SK-N-SH (cell line): Measurements from ENCODE around the gene CYCS.

ENCODE experiments used
- ELF1 ChIP-seq: IDR thresholded peaks from 2 replicates; pipeline ENCODE4 v1.4.0; 2012
- EP300 ChIP-seq, 2 experiments: IDR thresholded peaks; 2 replicates each; pipeline versions ENCODE4 v1.4.0 to v1.6.1; 2012; ENCODE audit warnings: borderline replicate concordance in 1 of 2, low read depth in 1 of 2, low read length in 1 of 2
- GABPA ChIP-seq: IDR thresholded peaks from 2 replicates; pipeline ENCODE4 v1.4.0; 2012; ENCODE audit warnings: low read depth, mild to moderate bottlenecking
- NFIC ChIP-seq: IDR thresholded peaks from 2 replicates; pipeline ENCODE4 v1.4.0; 2012; ENCODE audit warnings: borderline replicate concordance
- POLR2AphosphoS5 ChIP-seq: IDR thresholded peaks from 2 replicates; pipeline ENCODE4 v1.6.1; 2012; ENCODE audit warnings: low read depth, low read length
- RAD21 ChIP-seq: IDR thresholded peaks from 2 replicates; pipeline ENCODE4 v1.6.1; 2012; ENCODE audit warnings: mild to moderate bottlenecking, low read length
- RFX5 ChIP-seq: IDR thresholded peaks from 2 replicates; pipeline ENCODE4 v1.6.1; 2012; ENCODE audit warnings: mild to moderate bottlenecking, improper control_type of control experiment, low read length
- RXRA ChIP-seq: IDR thresholded peaks from 2 replicates; pipeline ENCODE4 v1.4.0; 2012; ENCODE audit warnings: low read depth, mild to moderate bottlenecking, borderline replicate concordance
- SIN3A ChIP-seq: IDR thresholded peaks from 2 replicates; pipeline ENCODE4 v1.6.1; 2012; ENCODE audit warnings: low read depth, mild to moderate bottlenecking, low read length, moderate library complexity, borderline replicate concordance
- TAF1 ChIP-seq: IDR thresholded peaks from 2 replicates; pipeline ENCODE4 v1.6.1; 2012; ENCODE audit warnings: low read depth, mild to moderate bottlenecking, low read length, moderate library complexity, borderline replicate concordance
- YY1 ChIP-seq: IDR thresholded peaks from 2 replicates; pipeline ENCODE4 v1.4.0; 2012; ENCODE audit warnings: low read depth, mild to moderate bottlenecking
- TF ChIP-seq, protein P1 (sequence below): fragments of 200-600 bp; sonication (generic); IDR thresholded peaks from 2 replicates; pipeline ENCODE4 v1.6.1; 2017; ENCODE audit warnings: antibody characterized with exemption, mild to moderate bottlenecking, moderate library complexity
- TF ChIP-seq, protein P2 (sequence below): IDR thresholded peaks from 2 replicates; pipeline ENCODE4 v1.4.0; 2012; ENCODE audit warnings: low read depth

DNA sequence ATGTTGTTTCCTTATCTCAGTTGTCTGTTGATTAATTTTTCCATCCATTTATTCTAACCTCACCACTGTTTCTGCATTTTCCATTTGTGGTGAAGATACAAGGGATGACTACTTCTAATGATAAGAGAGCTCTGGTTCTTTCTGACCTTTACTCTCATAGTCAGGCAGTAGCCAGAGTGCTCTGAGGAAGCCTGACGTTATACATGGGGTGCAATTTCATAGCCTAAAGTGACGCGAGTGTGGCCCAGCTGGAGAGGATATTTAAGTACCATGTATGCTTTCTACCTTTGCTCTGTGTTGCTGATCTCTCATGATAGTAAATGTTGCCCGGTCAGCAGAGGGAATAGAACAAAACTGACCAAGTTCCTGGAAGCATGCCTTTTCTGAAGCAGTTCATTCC lies 33.9 kb upstream of the CYCS start:
- TF ChIP-seq RXRA: no peak
- TF ChIP-seq, protein P1, sequence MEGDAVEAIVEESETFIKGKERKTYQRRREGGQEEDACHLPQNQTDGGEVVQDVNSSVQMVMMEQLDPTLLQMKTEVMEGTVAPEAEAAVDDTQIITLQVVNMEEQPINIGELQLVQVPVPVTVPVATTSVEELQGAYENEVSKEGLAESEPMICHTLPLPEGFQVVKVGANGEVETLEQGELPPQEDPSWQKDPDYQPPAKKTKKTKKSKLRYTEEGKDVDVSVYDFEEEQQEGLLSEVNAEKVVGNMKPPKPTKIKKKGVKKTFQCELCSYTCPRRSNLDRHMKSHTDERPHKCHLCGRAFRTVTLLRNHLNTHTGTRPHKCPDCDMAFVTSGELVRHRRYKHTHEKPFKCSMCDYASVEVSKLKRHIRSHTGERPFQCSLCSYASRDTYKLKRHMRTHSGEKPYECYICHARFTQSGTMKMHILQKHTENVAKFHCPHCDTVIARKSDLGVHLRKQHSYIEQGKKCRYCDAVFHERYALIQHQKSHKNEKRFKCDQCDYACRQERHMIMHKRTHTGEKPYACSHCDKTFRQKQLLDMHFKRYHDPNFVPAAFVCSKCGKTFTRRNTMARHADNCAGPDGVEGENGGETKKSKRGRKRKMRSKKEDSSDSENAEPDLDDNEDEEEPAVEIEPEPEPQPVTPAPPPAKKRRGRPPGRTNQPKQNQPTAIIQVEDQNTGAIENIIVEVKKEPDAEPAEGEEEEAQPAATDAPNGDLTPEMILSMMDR: no peak
- TF ChIP-seq TAF1: no peak
- no peak for TF ChIP-seq NFIC
- TF ChIP-seq RFX5: no peak
- TF ChIP-seq RAD21: no peak
- TF ChIP-seq POLR2AphosphoS5: no peak
- TF ChIP-seq GABPA: no peak
- TF ChIP-seq, protein P2, sequence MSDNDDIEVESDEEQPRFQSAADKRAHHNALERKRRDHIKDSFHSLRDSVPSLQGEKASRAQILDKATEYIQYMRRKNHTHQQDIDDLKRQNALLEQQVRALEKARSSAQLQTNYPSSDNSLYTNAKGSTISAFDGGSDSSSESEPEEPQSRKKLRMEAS: no peak
- no peak for TF ChIP-seq YY1
- TF ChIP-seq EP300 (IDR thresholded peaks at IDR 0.05; ENCODE audit: borderline replicate concordance in 1 of 2, low read depth in 1 of 2, low read length in 1 of 2): no peak
- TF ChIP-seq ELF1: no peak
- TF ChIP-seq SIN3A: no peak
